AG09319 (cell line): ENCODE results near the gene HEPN1.

Source experiments
- DNase-seq: peaks from one replicate; pipeline ENCODE4 v3.0.0-alpha.2; 2010; ENCODE audit warnings: low read depth; ENCODE audit errors: extremely low read depth
- TF ChIP-seq, protein P1 (sequence below): IDR thresholded peaks from 2 replicates; pipeline ENCODE4 v1.5.1; 2011; ENCODE audit warnings: low read depth, mild to moderate bottlenecking, inconsistent platforms, low read length, moderate library complexity

Gene HEPN1

DNA sequence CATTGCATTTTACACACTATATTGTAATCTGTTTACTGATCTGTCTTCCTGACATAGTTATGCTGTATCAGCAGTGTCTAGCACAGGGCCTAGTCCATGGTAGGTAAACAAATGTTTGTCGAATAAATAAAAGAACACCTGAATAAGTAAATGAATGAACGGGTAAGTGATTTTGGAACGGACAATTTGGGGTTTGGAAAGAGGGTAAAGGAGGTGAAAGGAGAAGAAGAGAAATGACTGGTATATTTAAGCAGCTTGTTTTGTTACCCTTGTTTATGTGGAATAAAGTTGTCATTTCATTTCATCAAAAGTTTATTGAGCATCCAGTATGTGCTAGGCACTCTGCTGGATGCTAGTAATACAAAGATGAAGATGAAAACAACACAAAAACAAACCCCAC is at the start of gene HEPN1:
Gene HEPN1 (plus strand): TSS at position 301 of the 400 bp plus-strand sequence.
- TF ChIP-seq, protein P1, sequence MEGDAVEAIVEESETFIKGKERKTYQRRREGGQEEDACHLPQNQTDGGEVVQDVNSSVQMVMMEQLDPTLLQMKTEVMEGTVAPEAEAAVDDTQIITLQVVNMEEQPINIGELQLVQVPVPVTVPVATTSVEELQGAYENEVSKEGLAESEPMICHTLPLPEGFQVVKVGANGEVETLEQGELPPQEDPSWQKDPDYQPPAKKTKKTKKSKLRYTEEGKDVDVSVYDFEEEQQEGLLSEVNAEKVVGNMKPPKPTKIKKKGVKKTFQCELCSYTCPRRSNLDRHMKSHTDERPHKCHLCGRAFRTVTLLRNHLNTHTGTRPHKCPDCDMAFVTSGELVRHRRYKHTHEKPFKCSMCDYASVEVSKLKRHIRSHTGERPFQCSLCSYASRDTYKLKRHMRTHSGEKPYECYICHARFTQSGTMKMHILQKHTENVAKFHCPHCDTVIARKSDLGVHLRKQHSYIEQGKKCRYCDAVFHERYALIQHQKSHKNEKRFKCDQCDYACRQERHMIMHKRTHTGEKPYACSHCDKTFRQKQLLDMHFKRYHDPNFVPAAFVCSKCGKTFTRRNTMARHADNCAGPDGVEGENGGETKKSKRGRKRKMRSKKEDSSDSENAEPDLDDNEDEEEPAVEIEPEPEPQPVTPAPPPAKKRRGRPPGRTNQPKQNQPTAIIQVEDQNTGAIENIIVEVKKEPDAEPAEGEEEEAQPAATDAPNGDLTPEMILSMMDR: no peak
- DNase-seq: no peak

- DNase-seq: no peak
- TF ChIP-seq, protein P1: no peak
Observed at GRCh38 chr11:124869331-124869730, 49.7 kb upstream of the HEPN1 start.

- TF ChIP-seq, protein P1: no peak
- no peak for DNase-seq
Observed at GRCh38 chr11:124869856-124870387, 49.1 kb upstream of the HEPN1 start.

GRCh38 chr11:124870430-124870829 is 48.6 kb upstream of the HEPN1 start:
- DNase-seq: no peak
- TF ChIP-seq, protein P1: no peak

- no peak for DNase-seq
- TF ChIP-seq, protein P1: no peak
Observed at GRCh38 chr11:124872280-124872679, 46.8 kb upstream of the HEPN1 start.

GRCh38 chr11:124872741-124873140 is 46.3 kb upstream of the HEPN1 start:
- DNase-seq: no peak
- TF ChIP-seq, protein P1: no peak

- no peak for DNase-seq
- TF ChIP-seq, protein P1: no peak
Observed at GRCh38 chr11:124873951-124874350, 45.1 kb upstream of the HEPN1 start.
